RWPE1 (cell line): ENCODE data around the gene STAT6.
A peak's percentile ranks its signal among the peaks of the same experiment; 100 is the strongest.
"Not testable (repeated sequence)": the region's sequence is repeated elsewhere in the genome, so short reads cannot be mapped to it uniquely, and the experiment has no call there.

Source experiments
- CTCF ChIA-PET: fragments of 350-600 bp; sonication (Branson Sonifier 250); formaldehyde crosslinking; extraction: SDS; loops from one replicate; lab custom pipeline; 2021; lab: Yijun Ruan, JAX
- POLR2A ChIA-PET: fragments of 400-600 bp; formaldehyde crosslinking; extraction: SDS; loops from one replicate; lab custom pipeline; 2020; ENCODE audit warnings: antibody characterized with exemption; ENCODE audit not compliant: low non-redundant PET; lab: Yijun Ruan, JAX
- DNase-seq: peaks from one replicate; pipeline ENCODE4 v3.0.0; 2012; ENCODE audit warnings: low spot score
- H3K27ac ChIP-seq: fragments of 450-650 bp; 2 replicates; pipeline ENCODE4 v1.5.1; 2017
- TF ChIP-seq, protein P1 (sequence below): fragments of 450-650 bp; conservative IDR thresholded peaks from 2 replicates; pipeline ENCODE4 v1.5.1; 2017; ENCODE audit warnings: low read depth, mild to moderate bottlenecking

STAT6 gene

DNA sequence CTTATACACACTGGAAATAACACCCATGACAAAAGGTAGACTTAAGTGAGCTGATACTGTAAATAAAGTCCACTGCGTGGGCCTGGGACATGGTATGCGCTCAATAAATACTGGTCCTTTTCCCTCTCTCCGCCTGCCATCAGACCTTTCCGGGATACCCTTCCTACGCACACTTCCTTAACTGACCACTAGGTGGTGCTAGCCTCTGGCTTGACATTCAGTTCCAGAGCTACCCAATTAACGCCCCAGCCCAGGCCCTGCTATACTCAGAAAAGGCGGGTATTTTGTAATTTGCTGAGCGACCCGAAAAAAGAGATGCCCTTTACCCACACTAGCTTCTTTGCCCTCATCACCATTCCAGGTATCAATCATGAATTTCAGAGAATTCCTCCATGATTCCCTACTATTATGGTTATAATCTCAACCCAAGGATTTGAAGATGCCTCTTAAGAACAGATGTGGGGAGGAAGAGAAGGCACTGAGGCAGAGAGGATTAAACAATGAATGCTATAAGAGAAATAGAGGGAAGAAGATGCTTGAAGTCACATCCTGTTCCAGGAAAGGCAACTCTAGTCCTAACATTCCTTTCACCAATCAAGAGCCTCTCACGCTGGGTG, 13.2 kb upstream of the STAT6 start:
- DNase-seq = peak; percentile 67
- TF ChIP-seq, protein P1, sequence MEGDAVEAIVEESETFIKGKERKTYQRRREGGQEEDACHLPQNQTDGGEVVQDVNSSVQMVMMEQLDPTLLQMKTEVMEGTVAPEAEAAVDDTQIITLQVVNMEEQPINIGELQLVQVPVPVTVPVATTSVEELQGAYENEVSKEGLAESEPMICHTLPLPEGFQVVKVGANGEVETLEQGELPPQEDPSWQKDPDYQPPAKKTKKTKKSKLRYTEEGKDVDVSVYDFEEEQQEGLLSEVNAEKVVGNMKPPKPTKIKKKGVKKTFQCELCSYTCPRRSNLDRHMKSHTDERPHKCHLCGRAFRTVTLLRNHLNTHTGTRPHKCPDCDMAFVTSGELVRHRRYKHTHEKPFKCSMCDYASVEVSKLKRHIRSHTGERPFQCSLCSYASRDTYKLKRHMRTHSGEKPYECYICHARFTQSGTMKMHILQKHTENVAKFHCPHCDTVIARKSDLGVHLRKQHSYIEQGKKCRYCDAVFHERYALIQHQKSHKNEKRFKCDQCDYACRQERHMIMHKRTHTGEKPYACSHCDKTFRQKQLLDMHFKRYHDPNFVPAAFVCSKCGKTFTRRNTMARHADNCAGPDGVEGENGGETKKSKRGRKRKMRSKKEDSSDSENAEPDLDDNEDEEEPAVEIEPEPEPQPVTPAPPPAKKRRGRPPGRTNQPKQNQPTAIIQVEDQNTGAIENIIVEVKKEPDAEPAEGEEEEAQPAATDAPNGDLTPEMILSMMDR = peak; percentile 95
- POLR2A ChIA-PET = interaction anchor here (0.6 kb wide), 1 partner anchor 60 kb away, joined by 3 read pairs; no protein-coding TSS in a partner anchor
- no peak overlapping the region for H3K27ac ChIP-seq
- CTCF ChIA-PET = interaction anchor here (0.5 to 7.2 kb wide), 14 partner anchors 12 to 521 kb away, joined by 3 to 89 read pairs (median 4); partner anchors contain the start of gene NXPH4

DNA sequence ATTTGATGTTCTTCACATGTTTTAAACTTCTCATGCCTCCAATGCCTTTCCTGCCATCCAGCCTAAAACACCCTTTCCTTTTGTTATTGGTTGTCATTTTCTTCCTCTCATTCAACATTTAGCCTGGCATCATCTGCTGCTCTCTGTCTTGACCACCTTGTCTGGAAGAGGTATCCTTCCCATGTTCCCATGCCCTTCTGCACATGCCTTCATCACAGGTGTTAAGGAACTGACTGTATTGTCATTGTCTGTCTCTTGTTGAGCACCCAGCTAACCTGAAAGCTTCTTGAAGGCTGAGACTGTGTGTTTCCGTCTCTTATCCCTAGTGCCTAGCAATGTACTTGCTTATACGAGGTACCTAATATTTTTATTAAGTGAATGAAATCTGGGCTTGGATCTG, 12.7 kb upstream of the STAT6 start:
- no peak for DNase-seq
- TF ChIP-seq, protein P1 = no peak
- ChIA-PET CTCF (interaction anchor here (0.6 to 7.2 kb wide), 13 partner anchors 10 to 117 kb away, joined by 3 to 89 read pairs (median 5); partner anchors contain the start of gene NXPH4), POLR2A (no interaction called here)
- H3K27ac ChIP-seq = no peak overlapping the region

DNA sequence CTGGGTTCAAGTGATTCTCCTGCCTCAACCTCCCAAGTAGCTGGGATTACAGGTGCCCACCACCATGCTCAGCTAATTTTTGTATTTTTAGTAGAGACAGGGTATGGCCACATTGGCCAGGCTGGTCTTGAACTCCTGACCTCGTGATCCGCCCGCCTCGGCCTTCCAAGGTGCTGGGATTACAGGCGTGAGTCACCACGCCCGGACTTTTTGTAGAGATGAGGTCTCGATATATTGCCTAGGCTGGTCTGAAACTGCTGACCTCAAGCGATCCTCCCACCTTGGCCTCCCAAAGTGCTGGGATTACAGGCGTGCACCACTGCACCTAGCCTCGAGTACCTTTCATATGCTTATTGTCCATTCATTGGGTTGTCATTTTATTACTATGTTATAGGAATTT, 9.6 kb upstream of the STAT6 start:
- POLR2A ChIA-PET, H3K27ac ChIP-seq, DNase-seq: not testable (repeated sequence)
- CTCF ChIA-PET = interaction anchor here (0.5 to 1.4 kb wide), 4 partner anchors 8 to 119 kb away, joined by 3 to 9 read pairs (median 4); no protein-coding TSS in a partner anchor

DNA sequence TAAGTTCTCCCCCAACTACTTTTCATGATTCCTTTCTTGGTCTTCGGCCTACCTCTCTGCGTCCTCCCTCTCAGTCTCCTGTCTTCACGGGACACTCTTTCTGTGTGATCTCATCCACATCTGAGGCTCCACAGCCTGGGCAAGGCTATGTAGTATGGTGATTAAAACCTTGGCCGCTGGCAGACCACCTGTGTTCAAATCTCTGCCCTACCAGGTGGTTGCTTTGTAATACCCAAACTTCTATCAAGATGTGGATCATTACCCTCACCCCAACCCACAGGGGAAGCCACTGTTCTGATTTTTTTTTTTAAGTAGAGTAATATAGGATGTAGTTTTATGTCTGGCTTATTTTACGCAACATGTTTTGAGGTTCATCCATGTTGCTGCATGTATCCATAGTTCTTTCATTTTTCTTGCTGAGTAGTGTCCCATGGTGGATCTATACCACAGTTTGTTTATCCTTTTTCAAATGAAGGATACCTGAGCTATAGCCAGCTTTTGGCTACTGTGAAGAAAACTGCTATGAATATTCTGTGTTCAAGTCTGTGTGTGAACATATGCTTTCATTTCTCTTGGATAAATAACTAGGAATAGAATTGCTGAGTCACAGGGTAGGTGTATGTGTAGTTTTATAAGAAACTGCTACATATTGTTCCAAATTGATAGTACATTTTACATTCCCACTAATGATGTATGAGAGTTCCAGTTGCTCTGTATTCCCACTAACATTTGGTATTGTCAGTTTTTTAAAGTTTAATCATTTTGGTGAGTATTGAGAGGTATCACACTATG, 8.3 kb upstream of the STAT6 start:
- TF ChIP-seq, protein P1 = no peak
- CTCF ChIA-PET = interaction anchor here (1.4 kb wide), 1 partner anchor 56 kb away, joined by 4 read pairs; no protein-coding TSS in a partner anchor
- no peak for DNase-seq
- POLR2A ChIA-PET = no interaction called here
- H3K27ac ChIP-seq = peak overlapping the region; percentile 78

DNA sequence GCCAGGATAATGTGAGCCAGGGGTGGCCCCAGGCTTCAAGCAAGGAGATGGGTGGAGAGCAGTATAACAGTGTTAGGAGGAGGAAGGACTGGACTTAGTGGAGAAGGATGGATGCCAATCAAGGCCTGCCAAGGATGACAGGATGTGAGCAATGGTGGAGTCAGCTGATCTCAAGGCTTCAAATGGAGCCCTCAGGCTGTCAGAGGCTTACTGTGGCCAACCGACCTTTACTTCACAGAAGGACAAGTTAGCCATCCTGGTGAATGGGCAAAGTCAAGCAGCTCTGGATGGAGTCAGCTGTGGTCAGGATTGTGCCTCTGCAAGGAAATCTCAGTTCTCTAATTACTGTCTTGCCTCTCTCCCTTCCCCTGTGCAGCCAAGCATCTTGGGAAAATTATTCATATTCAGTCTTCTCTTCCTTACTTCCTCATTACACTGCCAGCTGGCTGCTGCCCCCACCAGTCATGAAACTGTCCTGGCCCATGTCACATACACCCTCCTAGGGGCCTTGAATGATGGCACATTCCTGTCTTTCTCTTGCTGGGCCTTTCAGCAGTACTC, 7.6 kb upstream of the STAT6 start:
- ChIA-PET POLR2A (no interaction called here), CTCF (interaction anchor here (0.8 to 1.4 kb wide), 2 partner anchors 57 to 121 kb away, joined by 3 to 4 read pairs; no protein-coding TSS in a partner anchor)
- TF ChIP-seq, protein P1 = no peak
- peak; percentile 46 for DNase-seq
- peak overlapping the region; percentile 78 for H3K27ac ChIP-seq

DNA sequence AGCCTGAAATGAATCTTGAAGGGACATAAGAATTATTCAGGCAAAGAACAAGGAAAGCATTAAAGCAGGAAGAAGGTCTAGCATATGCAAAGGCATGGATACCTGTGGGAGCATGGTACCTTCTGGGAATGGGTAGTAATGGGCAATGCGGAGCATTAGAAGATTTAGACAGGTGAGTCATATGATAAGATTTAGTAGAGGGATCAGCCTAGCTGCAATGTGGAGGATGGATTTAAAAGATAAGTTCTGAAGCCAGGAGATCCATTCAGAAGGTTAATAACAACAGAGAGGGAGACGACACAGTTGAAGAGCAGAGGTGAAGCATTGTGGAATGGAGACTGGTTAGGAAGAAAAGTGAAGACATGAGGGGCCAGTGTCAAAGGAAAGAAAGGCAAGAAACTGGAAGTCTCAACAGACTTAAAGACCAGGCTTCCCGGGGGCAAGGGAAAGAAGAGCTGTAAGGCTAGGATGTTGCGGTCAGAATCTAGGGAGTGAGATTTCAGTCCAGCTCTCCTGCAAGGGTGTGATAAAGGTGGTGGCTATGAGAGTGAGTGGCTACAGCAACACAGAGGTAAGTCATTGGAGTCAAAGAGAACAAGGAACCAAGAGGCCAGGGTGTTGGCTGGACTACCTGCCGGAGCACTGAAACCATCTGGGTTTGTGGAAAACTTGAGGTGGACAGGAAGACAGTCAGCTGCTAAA, 5.6 kb upstream of the STAT6 start:
- POLR2A ChIA-PET = interaction anchor here (0.8 kb wide), 1 partner anchor 10 kb away, joined by 3 read pairs; no protein-coding TSS in a partner anchor
- TF ChIP-seq, protein P1 = no peak
- DNase-seq = no peak
- H3K27ac ChIP-seq = no peak overlapping the region
- CTCF ChIA-PET = interaction anchor here (0.6 to 1.0 kb wide), 2 partner anchors 65 to 97 kb away, joined by 4 read pairs; no protein-coding TSS in a partner anchor
